ENCODE results near the gene LYRM7.

LYRM7 gene

DNA sequence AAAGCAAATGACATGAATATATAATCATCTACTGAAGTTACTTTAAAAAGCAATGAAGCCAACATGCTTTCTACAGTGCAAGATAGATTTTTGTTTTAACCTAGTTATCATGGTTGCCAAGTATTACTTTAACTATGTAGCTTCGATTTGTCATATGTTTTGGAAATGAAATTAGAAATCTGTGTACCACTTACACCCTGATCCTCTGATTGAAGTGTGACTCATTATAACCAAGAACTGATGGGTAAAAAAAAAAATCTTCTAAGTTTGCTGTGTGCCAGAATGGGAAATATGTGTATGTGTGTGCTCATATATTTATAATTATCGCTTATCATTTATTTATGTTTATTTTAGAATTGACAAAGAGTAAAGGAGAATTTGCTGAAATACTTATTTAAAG lies 84.0 kb downstream of the LYRM7 start:
- in situ Hi-C loops (cut with HindIII; ENCODE audit: low sequenced_read_pairs), result loop anchor here (25.0 kb wide), 1 partner anchor 158 kb away; no protein-coding TSS in a partner anchor
